Activated T-cell treated with anti-CD3 and anti-CD28 coated beads for 24 hours (primary cell): Measurements from ENCODE around the gene PLEKHH1.

Experiments used
- DNase-seq: peaks from one replicate; pipeline ENCODE4 v3.0.0-alpha.2; 2020; ENCODE audit warnings: low read depth

Gene PLEKHH1

DNA sequence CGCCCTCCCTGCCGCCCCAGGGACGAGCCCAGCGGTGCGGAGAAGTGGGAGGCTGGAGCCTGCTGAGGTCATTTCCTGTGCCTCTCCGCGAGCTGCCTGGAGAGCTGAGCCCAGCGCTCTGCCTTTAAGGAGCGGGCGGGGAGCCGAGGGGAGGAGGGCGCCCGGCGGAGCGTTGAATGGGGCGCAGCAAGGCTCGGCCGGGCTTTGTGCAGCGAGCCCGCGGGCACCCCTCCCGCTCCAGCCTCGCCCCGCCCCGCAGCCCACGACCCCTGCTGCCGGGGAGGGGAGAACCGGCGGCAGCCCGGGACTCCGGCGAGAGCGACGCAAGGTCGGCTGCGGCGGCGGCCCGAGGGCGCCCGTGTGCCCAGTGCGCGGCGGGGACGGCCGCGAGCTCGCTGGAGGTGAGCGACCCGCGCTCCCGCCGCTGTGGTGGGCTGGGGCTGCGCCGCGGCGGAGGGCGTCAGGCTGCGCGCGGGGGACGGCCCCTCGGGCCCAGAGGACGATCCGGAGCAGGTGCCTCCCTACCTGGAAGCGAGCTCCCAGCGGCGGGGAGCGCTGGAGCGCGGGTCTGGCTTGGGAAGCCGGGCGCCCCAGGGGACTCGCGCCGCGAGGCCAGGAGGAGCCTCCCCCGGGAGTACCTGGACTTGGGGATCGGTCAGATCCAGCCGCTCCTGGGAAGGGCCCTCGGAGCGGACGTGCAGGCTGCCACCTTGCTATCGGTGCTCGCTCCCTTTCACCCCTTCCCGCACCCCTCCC is at the start of gene PLEKHH1:
PLEKHH1 (plus strand) TSS at position 293 of the 756 bp plus-strand sequence. CDS start 8,578 bp downstream, outside the sequence.
- peak; percentile 53 for DNase-seq

DNA sequence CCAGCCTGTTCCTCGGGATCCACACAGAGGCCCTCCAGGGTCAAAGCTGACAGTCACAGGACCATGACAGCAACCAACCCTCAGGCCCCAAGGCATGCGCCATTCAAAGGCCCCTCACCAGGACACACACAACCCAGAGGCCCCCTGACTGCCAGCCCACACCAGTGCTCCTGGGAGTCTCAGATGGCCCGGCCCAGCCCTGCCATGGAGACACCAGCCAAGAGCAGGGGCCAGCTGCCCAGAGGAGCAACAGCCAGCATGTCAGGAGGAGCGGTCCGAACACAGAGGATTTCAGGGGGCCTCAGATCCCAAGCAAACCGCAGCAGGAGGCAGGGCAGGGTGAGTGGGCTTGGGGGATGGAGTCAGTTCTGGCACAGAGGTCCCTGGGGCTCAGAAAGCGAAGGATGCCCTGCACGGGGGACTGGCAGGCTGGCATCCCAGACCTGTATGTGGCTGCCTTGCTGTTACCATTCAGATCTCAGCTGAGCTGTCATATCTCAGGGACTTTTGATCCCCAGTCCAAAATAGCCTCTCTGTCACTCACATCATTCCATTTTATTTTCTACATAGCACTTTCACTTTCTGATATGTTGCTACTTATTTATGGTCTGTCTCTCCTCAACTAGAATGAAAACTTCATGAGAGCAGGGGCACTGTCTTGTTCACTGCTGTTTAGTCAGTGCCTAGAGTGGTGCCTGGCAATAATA is 49.4 kb upstream of the PLEKHH1 start:
- no peak for DNase-seq

DNA sequence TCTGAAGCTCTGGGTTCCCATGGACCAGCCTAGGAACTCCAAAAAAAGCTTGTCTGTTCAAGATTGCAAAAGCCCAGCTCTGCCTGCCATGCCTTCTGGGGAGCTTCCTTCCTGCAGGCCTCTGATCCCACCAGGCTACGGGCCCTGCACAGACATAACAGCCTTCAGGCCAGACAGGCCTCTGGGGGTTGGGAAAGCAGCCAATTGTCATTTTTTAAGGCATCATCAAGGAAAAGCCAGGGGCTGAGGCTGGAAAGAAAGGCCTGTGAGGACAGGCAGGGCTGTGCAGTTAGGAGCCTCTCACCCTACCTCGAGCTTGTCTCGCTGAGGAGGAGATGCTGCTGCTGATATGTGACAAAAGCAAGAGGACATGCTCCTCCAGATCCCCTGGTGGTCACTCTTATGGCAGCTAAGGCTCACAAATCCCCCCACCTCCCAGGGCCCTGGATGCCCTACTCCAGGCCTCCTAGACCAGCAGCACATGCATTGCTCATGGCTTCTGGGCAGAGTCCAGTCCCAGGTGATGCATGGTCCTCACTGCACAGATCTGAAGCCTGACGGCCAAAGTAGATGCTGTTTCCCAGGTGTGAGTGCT is 47.5 kb upstream of the PLEKHH1 start:
- DNase-seq: no peak

DNA sequence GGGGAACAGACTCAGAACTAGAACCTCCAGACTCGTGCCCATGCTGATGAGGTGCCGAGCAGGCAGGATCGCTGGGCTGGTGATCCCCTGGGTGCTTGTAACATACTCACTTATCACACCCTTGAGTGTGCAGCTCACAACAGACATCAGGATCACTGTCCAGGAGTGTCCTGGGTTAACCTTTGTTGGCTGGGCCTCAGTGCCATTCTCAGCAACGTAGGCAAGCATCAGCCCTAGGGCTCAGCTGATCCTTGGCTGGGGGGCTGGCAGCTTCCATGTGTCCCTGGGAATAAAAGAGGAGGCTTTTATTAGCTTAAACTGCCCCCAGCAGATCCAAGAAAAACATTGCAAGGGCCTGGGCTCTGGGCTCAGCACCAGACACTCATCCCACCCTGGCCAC is 46.2 kb upstream of the PLEKHH1 start:
- DNase-seq: no peak

DNA sequence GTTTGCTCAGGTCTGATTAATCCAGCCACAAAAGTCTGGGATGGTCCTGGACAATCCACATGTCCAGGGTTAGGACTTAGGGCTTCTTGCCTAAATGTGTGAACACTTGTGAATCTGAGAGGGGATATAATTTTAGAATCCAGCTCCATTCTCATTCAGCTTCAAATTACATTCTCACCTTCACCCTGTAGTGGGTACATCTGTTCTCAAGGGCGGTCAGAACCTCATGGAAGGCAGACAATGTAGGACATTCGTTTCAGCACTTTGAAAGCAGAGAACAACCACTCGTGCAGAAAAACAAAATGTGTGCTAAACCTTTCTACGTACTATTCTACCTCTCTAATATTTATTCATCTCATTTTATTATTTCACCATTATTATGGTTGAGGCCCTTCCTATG is 45.8 kb upstream of the PLEKHH1 start:
- DNase-seq: no peak

DNA sequence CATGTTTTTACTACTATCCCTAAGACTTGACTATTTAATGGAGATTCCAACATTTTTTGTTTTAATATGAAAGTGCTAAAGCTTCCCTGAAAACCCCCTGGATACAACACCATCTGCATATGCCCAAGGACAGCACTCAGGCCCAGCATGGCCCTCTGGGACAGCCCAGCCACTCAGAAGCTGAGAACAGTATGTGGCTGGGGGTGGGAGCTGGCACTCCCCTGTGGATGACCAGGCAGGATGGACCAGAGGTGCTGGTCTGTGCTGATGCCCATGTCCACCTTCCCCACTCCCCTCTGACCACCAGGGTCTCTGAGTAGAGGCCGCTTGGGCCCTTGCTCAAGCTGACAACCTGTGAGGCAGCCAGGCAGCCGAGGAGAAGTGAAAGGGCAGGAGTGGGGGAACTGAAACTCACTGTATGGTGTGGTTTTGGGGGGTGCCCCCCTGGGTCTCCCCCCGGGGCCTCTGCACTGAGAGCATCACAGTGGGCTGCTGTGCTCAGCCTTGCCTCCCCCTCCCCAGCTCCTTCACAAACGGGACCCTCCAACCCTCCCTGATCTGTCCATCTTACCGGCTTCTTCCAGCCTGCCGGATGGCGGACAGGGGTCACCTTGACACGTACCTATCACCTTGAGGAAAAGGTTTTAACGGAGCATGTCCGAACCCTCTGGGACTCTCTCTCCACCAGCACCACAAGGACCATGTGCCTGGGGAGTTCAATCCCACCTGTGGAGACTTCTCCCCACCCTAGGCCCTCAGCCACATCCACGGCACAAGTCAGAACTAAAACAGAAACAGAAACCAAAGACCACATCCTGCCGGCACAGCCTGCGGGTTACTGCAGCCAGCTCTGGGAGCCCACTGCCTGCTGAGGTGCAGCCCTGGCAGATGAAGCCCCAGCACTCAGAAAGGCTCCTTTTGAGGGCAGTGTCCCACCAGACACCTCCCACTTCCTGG is 44.9 kb upstream of the PLEKHH1 start, which contains the start of gene TMEM229B:
TMEM229B (minus strand) TSS at position 785 of the 957 bp plus-strand sequence. CDS start 14,798 bp downstream, outside the sequence.
- peak; percentile 60 for DNase-seq

DNA sequence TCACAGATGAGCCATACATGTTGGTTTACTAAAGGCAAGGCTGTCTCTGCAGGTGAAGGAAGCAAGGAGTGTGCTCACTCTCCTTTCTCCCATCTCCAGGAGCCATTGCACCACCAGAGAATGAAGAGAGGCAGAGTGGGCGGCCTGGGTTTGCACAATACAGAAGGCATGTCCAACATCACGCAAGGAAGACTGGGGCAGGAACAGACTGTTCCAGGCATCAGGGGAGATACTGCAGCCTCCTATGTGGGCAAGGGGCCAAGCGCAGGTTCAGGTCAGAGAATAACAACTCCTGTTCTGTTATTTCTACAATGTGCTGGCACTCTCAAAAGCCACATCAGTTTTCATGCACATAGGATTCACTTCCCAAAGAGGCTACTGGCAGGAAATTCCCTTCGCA is 42.9 kb upstream of the PLEKHH1 start:
- DNase-seq: no peak

DNA sequence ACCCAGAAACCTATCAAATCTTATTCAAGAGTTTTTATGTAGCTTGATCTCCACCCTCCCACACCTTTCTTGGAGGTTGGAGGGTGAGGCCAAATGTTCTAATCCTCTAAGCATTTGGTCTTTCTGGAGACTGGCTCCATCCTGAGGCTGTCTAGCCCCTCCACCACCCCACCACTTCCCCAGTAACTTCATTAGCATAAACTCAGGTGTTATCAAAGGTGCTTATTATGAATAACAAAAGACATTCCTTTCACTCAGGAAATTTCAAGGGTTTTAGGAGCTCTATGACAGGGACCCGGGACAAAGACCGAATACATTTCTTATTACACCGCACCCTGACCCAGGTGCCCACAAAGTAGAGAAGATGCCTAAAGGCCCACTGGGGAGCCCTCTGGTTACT is 41.8 kb upstream of the PLEKHH1 start:
- no peak for DNase-seq

DNA sequence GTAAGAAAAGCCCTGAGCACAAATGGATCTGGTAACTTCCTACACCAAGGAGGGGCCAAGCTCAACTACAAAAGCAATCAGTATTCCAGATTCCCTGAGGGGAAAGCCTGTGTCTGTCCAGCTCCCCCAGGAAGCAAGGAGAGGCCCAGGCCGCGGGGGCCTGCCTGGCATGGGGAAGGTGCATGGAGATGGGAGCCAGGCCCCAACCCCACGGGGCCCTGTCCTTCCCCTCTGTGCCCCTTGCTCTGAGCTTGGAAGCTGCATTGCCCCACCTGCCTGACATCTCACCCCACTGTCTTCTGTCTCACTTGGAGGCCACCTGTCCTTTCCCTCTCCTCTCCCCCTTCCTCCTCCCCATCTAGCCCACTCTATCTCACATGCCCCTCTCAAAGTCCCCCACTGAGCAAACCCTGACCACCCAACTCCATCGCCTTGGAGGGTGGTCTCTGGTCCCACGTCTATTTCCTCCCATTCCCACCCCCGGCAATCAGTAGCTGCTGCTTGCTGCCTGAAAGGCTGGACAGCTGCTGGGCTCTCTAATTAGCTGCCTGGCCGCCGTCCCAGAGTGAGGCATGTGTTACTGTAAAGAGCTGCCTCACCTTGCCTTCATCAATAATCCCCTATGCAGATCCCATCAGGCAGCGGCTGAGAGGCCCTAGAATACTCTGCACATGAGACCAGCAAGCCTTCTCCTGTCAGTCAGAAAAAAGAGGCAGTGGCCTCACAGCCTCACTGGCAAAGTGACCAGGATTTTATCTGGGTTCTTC is 41.2 kb upstream of the PLEKHH1 start:
- no peak for DNase-seq

DNA sequence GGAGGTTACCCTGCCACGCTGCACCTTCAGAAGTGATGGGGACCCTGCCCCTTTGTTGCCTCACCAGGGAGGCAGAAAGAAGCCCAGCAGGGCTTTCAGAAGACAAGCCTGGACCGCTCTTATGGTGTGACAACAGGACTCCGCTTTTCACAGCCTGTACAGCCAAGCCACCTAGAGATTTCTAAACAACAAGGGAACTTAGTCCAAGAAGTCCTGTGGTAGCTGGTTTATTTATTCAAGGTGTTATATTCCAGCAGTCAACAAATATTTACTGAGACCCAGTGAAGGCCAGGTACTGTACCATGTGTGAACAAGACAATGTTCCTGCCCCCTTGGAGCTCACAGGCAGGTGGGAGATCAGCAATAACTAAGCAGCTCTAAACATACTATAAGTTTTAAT is 40.6 kb upstream of the PLEKHH1 start:
- no peak for DNase-seq

DNA sequence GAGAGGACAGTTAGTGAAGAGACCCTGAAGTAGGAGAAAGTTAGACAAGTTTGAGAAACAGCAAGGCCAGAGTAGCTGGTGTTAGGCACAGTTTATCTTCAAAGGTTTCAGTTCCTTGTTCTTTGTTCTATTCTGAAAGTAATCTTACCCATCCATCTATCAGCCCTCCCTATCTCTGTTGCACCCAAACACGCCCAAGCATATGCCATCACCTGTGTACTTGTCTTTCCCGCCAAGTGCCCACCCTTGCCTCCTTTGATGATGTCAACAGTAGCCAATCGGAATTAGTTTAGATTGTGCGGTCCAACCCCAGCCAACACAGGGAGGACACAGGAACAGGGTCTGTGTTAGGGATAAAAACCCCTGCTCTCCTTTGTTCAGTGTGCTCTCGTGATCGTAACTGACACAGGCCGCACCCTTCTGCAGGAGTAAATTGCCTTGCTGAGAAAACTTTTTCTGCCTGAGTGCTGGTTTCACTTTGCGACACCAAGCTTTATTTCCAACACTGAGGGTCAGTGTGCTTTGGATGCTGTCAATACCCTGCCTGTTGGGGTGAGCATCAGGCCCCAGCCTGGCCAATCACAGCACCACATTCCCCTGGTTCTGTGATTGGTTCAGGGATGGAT is 39.9 kb upstream of the PLEKHH1 start:
- no peak for DNase-seq

DNA sequence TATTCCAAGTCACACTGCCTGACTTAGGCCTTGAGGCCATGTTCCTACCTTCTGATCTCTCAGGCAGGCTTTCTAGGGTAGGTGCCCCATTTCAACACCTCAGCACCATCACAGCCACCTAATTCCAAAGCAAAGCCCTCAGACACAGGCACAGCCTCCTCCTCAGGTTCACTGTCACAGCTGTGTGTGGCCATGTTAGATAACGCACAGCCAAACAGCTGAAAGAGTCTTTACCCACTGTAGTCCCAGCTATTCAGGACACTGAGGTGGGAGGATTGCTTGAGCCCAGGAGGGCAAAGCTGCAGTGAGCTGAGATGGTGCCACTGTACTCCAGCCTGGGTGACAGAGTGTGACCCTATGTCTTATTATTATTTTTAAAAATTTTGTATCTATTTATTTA is 37.3 kb upstream of the PLEKHH1 start:
- DNase-seq: no peak

DNA sequence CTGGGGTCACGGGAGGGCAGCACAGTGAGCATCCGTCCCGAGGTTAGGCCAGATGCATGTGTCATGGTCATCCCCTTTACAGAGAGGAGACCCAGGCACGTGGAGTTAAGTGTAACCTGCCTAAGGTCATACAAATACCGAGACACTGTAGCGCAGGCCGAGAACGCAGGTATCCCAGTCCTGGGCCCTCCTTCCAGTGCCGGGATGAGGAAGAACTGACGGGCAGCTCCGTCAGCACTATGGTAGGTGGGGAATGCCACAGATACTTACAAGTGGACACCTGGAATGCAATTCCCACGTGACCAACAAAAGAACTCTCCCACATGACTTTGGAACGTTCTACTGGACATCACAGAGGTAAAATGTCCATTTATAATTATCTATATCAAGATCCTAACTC is 35.9 kb upstream of the PLEKHH1 start:
- no peak for DNase-seq

DNA sequence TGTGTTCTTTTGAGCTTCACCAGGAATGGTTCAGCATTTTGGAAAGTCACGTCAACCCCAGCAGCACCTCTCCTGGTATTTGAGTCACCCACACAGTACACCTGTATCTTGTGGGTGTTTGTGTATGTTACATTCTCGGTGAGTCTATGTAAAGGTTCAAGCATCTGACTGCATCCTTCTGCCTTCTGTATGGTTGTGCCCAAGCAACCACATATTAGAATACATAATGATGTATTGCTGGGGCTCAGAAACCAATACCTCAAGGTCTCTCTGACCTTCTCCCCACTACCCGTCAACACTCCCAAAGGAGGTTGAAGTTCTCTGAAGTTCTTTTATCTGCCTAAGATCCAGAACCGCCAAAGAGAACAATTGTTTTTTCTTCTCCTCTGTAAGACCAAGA is 35.4 kb upstream of the PLEKHH1 start:
- DNase-seq: no peak

DNA sequence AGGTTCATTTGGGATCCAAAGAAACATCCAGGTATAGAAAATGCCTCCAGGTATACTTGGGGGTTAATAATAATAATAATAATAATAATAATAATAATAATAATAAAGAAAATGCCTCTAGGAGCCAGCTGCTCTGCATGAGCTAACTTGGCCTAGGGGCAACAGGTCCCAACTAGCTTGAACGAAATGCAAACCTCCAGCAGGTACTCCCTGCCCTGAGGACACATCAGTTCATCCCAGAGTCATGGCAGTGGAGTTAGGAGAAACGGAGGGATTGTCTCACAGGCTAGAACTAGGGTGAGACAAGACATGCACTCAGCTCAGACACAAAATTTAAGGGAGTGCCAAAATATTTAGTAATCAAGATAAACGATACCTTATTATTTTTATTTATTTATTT is 32.1 kb upstream of the PLEKHH1 start:
- no peak for DNase-seq

DNA sequence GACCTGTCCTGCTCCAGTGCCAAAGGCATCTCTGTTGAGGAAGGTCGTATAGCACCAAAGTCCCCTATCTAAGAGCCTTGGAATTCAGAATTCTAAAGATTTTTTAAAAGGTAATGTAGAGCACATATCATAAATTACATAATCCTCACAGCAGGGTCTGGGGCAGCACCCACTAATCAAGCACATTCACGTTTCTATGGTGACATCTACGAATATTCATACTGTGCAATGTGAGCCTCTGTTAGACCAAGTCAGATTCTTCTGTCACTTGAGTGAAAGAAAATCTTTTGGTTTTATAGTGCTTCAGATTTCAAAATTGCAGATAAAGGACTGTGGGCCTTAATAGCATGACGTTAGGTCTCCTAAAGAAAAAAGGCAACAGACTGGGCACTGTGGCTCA is 31.4 kb upstream of the PLEKHH1 start:
- no peak for DNase-seq

DNA sequence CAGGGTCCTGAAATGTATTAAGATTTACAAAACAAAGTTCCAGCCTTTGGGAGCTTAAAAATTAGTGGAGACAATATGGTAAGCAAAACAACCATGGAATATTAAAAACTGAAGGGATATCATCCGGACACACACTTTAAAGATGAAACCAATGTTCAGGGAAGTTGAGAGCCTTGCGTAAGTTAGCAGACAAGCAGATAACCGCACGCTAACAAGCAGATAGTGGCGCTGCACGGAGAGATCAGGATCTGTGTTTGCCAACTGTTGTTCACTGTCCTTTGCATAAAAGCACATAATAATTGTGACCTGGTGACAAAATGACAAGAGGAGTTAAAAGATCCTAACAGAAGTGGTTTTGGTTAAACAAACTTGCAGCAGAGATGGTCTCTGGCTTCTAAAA is 30.2 kb upstream of the PLEKHH1 start:
- no peak for DNase-seq

DNA sequence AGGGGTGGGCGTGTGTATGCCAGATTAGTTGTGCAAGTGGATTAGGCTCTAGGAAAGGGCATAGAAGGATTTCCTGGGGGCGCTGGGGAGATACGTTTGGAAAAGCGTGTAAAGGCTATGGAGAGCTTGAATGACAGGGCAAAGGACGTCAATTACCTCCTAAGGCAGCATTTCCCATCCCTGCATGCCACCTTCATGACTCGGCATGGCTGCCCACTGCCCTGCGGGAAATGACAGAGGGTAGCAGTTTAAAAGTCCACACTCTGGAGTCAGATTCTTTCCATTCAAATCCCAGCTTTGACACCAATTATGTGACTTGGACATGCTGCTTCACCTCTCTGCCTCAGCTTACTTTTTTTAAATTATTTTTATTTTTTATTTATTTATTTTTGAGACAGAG is 29.8 kb upstream of the PLEKHH1 start:
- no peak for DNase-seq

DNA sequence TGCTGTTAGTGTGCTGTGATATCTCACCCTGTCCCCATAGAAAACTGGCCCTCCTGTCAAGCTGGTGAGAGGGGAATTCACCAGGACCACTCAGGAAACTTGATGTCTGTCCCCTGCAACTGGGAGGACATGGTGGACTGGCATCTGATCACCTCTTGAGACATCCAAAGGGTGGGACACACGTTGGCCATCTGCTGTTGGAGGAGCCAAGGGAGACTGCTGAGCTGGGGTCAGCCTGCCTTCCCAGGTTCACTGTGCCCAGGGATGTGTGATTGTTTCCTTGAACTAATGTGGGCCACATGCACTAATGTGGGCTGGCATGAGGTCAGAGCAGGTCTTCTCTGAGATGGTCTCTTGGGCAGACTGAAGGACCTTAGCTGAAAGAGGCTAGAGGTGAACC is 27.8 kb upstream of the PLEKHH1 start:
- DNase-seq: no peak

DNA sequence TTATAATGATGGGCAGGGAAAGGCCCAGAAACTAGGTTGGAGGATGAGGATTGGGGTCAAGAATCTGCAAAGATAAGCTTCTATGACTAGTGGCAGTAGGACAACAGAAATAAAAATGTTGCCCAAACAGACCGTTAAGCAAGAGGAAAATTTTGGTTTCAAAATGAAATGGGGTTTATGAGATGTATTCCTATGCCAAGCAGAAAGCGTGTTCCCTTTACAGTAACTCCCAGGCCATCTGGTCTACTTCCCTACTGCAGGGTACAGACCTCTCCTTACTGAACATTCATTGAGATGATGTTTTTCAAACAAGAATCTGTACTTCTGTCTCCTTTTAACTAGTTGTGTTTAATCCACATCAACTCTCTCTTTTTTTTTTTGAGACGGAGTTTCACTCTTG is 24.1 kb upstream of the PLEKHH1 start:
- DNase-seq: no peak

DNA sequence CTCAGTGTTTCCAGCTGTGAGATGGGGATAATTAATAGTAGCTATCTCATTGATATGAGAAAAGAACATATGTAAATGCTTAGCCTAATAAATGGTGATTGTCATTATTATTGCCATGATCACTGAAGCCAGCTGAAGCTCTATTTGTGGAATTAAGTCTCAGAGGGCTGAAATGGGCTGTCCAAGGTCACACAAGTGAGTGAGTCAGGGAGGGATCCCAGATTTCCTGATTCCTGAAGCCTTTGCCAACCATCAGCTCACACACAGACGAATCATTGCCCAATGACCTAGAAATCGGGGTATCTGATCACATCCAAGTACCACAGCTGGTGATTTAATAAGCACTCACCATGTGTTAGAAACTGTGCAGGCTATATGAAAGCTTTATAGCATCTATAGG is 23.0 kb upstream of the PLEKHH1 start:
- DNase-seq: no peak
